GM21786 (cell line): ENCODE data around the gene ZDHHC16.
"Not testable (repeated sequence)": the region's sequence is repeated elsewhere in the genome, so short reads cannot be mapped to it uniquely, and the experiment has no call there.

Experiments used
- ATAC-seq: cut with Tn5 transposase; IDR thresholded peaks from one replicate; pipeline ENCODE4 v1.9.1; 2021; ENCODE audit not compliant: unreplicated experiment

The ZDHHC16 gene

DNA sequence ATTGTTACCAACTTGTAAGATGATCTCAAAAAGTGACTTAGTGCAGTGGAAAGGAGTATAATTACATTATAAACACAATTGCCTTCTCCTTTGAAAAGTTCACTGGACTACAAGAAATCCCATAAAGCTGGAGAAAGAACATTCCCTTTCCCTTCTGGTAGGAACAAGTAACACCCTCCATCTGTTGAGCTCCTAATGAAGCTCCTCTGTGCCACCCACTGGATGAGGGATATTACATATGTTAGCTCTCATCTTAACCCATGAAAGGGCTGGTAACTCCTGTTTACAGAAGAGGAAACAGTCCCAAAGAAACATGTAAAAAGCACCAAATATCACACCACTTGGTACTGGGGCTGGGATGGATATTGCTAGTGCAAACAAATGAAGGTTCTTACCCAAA lies 11.9 kb upstream of the ZDHHC16 start:
- no peak for ATAC-seq

DNA sequence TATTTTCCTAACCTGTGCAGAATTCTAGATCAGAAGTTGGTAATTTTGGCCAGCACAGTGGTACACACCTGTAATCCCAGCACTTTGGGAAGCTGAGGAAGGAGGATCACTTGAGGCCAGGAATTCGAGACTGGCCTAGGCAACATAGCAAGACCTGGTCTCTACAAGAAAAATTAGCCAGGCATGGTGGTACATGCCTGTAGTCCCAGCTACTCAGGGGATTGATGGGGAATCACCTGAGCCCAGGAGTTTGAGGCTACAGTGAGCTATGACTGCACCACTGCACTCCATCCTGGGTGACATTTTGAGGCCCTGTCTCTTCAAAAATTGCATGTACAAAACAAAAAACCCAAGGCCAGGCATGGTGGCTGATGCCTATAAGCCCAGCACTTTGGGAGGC lies 11.4 kb upstream of the ZDHHC16 start:
- ATAC-seq: no peak

DNA sequence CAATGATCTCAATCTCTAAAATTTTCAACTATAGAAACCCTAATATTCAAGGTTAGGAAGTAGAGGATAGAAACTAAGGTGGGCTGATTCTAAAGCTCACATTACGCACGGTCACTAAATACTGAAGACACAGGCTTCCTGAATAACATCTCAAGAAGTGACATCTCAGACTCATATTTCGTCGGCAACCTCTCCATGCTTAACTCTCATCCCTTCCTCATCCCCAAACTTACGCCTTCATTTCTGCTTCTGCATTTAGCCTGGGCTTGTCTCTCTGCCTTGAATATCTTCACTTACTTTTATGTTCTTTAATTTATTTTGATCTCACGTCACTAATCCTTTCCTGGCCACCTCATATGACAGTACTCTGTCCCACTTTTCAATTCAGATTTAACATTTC lies 10.8 kb upstream of the ZDHHC16 start:
- no peak for ATAC-seq

DNA sequence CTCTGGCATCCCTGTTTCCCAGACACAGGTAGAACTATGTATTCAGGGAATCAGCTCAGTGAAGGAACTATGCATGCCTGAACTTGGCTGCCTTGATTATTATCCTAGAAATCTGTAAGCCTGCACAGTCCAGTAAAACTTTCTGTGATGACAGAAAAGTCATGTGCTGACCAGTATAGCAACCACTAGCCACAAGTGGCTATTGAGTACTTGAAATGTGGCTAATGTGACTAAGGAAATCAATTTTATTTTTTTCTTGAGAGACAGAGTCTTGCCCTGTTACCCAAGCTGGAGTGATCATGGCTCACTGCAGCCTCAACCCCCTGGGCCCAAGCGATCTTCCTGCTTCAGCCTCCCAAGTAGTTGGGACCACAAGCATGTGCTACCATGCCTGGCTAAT lies 3.7 kb upstream of the ZDHHC16 start:
- no peak for ATAC-seq

DNA sequence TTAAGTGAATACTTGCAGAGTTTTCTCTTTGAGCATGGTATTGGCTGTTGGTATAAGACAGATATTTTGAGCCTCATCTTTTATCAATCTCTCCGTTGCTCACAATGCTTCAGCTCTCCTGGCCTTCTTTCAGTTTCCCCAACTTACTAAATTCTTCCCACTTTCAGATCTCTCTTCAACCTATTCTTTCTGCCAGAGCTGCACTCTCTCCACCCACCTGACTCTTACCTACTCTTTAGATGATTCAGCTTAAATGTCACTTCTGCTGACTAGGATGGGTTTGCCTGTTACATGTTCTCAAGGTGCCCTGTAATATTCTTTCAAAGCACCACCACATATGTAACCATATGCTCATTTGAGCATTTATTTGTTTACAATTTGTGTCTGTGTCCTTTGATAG lies 1.8 kb upstream of the ZDHHC16 start:
- no peak for ATAC-seq

DNA sequence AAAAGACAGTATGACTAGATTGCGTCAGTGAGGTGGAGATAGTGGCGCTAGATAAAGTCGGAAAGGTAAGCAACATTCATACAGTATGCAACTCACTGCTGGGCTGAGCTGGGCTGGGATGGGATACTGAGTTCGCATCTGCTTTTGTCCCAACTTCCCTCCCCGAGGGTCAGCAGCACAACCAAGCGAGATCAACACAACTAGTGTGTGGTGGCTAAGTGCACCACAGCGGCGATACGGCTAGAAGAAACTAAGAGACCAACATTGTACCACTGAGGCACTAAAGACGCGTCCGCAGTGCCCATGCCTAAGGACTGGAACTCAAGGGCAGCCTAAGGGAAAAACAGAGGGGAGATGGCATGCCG lies 636 bp upstream of the ZDHHC16 start:
- ATAC-seq: no peak

DNA sequence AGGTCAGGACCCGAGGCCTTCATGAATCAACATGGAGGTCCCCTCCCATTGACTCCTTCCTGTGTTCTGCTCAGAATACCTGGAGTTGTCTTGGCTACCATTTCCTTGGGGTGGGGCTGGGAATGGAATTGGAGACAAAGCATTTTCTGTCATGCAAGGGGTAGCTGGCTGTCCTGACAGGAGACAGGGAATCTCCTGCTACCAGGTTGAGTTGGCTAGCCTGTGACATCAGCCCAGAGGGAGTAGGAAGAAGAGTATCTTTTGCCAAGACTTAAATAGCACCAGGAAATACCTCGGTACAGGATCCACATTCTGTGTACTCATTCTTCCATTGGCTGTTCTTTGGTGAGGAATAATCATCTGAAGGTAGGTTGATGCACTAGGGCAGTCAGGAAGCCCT lies 4.9 kb downstream of the ZDHHC16 start:
- no peak for ATAC-seq

DNA sequence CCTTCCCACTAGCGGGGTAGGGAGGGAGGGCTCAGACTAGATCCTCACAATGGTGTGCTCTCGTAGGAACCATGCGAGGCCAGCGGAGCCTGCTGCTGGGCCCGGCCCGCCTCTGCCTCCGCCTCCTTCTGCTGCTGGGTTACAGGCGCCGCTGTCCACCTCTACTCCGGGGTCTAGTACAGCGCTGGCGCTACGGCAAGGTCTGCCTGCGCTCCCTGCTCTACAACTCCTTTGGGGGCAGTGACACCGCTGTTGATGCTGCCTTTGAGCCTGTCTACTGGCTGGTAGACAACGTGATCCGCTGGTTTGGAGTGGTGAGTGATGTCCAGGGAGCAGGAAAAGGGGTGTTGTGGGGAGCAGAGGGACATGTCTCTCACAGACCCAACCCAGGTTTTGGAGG lies 5.6 kb downstream of the ZDHHC16 start:
- no peak for ATAC-seq

DNA sequence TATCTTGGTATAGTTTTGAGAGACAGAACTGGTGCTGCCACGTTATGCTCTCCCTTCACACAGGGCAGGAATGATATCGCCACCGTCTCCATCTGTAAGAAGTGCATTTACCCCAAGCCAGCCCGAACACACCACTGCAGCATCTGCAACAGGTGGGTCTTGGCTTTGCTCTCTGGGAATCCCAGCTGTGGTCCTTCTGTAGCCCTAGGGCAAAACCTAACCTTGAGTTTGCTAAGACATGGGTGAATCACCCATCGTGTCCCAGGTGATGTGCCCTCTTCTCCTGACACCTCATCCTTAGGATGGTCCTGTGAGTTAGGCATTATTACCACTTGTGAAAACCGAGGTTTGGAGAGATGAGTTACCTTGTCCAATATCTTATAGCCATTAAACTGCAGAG lies 6.4 kb downstream of the ZDHHC16 start:
- ATAC-seq: no peak

DNA sequence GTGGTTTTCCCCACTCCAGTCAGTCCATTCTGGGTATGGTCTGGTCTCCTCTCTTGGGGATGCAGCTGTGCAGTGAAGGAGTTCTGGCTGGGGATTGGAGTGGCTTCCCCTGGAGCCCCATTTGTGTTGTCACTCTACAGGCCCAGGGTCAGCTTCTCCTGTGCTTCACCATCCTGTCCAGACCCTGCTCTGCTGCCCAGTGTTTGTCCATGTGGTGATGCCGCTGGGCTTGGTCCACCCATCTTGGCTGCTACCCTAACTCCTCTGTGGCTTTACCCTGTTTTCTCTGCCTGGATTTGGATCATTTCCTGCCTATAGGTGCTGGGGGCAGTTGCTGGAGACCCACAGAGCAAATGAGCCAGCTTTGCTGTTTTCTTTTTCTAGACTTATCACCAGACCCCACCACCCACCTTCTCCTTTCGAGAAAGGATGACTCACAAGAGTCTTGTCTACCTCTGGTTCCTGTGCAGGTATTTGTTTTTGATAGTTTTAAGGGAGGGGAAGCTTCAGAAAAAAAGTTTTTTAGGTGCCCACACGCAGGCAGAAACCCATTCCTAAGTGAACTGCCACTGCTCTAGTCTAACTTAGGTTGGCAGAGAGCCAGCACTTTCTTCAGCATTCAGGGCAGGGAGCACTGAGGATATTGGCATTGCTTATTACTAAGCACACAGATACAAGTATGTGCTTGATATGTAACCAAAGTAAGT lies 8.5 kb downstream of the ZDHHC16 start:
- ATAC-seq: no peak

DNA sequence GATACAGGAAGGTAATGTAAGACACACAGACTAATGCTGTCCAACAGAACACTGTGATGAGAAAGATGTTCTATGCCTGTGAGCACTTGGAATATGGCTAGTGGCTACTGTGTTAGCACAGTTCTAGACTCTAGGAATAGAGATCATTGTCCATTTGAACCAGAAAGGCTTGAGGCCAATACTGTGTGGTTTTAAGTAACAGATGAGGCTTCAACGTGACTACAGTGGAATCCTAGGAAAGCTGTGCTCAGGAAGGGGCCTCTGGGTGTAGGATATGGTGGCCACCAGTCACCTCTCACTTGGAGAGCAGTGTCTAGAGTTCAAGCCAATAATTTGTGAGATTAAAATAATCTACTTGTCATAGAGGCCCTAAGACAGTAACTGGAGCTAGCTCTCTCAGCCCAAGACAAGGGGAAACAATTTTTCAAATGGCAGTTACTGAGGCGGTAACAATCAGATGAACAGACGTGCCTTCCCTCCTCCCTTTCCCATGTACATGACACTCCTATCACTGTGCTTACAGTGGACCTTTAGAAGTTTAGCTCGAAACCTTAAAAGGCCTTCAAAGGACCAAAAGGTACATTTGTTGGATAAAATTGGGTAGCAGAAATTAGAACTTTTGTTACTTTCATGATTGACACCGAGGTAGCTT lies 10.2 kb downstream of the ZDHHC16 start:
- no peak for ATAC-seq

DNA sequence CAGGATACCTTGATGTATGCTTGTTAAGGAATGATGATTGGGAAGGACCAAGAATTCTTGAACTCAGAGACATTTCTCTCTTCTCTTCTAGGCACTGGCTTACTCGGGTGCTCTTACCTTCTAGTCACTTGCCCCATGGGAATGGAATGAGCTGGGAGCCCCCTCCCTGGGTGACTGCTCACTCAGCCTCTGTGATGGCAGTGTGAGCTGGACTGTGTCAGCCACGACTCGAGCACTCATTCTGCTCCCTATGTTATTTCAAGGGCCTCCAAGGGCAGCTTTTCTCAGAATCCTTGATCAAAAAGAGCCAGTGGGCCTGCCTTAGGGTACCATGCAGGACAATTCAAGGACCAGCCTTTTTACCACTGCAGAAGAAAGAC lies 10.7 kb downstream of the ZDHHC16 start:
- ATAC-seq: no peak

DNA sequence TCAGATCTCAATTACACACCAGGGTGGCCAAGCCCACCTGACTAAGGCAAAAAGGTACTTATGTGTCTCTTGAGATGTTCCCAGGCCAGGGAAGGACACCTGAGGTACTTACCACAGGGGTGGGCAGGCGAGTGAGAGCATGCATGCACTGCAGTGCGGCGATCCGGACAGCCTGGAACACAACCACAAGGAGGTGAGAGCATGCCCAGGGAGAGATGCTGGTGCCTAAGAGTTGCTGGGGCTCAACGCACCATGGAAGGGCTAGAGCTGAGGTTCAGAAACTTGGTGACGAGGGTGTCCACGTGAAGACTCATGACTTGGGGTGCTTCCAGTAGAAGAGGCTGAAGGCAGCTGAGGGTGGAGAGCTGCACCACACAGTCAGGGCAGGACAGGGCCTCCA lies 13.1 kb downstream of the ZDHHC16 start:
- ATAC-seq: no peak

DNA sequence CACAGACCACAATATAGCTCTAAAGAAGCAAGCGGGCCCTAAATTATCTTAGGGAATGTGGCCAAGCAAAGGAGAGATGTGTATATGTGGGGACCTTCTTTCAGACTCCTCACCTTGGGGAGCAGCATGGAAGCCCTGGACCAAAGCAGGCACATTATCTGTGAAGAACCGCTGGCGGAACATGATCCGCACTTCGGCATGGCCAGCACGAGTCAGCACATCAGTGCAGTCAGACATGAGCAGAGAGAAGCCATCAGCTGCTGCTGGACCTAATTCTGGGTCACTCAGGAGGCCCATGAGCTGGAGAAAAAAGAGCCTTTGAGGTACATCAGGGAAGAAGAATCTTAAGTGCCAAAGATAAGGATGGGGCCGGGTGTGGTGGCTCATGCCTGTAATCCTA lies 14.0 kb downstream of the ZDHHC16 start:
- ATAC-seq: no peak

DNA sequence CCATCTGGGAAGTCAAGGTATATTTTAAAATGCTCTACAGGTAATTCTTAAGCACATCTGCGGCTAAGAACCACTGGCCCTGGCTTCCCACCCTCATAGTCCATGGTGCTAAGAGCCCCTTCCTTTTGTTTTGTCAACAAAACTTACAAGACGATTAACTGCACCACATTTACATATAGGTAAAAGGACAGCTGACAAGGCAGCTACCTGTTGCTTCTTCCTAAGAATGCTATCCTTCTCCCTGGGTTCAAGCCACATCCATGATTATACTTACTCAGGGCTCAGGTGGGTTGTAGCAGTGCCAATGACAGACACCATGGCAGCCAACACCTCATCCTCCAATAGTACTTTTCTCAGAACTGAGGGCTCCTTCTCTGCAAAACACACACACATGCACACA lies 16.3 kb downstream of the ZDHHC16 start:
- ATAC-seq: no peak

DNA sequence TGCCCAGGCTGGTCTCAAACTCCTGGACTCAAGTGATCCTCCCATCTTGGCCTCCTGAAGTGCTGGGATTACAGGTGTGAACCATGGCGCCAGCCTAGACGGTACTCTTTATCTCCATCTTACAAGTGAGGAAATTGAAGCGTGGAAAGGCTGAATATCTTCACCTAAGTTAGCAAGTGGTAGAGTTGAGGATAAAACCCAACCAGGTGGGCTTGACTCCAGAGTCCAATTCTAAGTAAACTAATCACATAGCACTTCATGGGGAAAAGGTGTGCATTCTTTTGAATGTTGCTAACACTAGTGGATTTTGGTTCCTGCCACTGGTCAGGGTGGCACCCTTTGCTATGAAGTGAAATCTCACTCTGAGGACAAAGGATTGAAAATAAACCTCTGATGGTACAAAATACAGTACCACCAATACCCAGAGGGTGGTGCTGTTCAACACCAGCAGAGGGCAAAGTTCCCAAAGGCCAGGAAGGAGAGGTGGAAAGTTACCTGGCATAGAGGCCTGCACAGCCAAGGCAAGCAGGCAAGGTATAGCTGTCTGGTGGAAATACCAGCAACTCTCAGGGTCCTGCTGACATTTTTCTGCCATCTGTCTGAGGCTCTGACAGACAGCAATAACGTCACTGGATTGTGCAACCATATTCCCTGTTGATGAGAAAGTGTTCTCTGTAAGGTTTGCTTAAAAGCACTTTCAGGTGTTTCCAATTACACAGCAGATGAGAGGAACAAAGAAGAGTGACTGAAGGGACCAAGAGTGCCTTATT lies 17.6 kb downstream of the ZDHHC16 start:
- ATAC-seq: no peak

DNA sequence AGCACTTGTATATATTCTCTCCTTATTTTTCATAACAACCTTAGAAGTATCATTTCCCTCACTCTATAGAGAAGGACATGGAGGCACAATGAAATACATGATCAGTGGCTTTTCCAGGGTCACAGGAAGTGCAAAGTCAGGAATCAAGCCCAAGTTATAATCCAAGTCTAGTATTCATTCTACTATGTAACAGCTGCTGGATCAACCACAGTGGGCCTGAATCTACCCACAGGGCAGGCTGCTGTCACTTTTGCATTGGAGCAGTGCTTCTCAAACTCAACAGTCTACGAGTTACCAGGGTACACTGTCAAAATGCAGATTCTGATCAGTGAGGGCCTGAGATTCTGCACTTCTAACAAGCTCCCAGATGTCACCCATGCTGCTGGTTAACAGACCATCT lies 18.3 kb downstream of the ZDHHC16 start:
- no peak for ATAC-seq

DNA sequence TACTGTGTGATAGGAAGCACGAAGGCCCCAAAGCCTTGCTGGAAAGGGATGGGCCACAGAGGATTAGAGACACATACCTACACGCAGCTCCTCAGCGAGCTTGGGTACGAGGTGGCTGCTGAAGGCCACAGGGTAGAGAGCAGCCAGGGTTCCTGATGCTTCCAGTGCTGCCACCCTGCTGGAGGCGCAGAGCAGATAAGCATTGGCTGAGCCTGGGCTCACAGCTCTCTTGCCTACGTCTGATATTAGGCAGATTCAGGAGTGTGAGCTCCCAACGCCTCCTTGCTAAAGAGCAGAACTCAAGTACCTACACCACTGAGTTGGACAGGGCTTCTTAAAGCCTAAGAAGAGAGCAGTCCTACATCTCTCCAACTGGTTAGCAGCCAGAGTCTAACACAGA lies 20.0 kb downstream of the ZDHHC16 start:
- no peak for ATAC-seq

DNA sequence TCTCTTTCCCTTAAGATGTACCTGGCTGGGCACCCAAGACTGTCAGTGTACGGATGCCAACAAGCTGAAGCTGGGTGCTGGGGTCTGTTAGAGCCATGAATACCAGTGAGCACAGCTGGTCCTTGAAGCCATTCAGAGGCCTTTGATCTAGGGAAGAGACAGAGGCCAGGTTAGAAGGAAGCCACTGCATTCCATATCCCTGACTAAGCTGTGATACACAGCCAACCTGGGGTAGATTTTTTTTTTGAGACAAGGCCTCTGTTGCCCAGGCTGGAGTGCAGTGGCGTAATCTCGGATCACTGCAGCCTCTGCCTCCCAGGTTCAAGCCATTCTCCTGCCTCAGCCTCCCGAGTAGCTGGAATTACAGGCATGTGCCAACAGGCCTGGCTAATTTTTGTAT lies 20.8 kb downstream of the ZDHHC16 start:
- ATAC-seq: no peak

DNA sequence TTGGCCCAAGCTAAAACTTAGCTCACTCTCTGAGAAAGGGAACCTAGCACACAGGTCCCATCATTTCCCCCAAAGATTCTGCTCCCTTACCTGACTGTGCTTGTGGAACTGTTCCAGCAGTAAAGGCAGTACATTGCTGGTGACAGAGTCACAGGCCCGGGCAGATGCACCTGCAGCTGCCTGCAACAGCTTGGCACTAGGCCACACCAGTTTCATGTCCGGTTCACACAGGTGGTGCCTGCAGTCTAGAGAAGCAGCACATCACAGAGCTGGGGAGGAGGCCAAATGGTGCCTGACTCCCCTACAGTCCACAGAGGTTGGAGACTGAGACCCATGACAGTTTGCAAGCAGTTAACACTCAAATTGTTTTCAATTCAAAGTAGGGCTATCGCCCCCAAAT lies 22.2 kb downstream of the ZDHHC16 start:
- ATAC-seq: no peak

DNA sequence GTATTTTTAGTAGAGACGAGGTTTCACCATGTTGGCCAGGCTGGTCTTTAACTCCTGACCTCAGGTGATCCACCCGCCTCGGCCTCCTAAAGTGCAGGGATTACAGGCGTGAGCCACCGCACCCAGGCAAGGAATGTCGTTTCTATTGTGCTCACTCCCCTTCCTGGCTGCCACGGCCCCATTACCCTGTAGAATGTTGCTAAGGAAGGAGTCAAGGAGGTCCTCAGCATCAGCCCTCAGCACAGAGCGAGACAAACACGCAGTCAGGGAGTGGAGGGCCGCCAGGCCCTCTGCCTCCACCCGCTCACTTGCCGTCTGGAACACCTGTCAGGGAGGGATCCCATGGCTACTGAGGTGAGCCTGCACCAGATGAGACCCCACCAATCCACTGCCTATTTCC lies 22.8 kb downstream of the ZDHHC16 start:
- not testable (repeated sequence) for ATAC-seq

DNA sequence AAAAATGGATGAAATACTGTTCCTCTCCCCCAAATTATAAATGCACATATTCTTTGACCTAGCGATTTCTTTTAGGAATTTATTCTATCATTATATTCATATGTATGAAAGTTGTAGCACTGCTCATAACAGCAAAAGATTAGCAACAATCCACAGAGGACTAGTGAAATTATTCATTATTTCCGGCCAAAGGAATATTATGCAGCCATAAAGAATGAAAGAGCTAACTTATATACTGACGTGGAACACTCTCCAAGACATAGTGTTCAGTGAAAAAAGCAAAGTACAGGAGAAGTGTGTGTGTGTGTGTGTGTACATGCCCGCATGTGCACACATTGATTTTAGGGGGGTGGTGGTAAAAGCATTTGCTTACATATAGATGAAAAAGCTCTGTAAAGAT lies 28.9 kb downstream of the ZDHHC16 start:
- ATAC-seq: no peak
